ENCODE measurements around the gene FOXA3. TPM values are rescaled to one million over a fixed set of nuclear protein-coding genes. Genes with fewer than 3 reads are reported as not detected.

Gene FOXA3
- total and polyA plus RNA-seq, 2 of the 4 experiments (the other 2 are of a cell fraction) = not detected

DNA sequence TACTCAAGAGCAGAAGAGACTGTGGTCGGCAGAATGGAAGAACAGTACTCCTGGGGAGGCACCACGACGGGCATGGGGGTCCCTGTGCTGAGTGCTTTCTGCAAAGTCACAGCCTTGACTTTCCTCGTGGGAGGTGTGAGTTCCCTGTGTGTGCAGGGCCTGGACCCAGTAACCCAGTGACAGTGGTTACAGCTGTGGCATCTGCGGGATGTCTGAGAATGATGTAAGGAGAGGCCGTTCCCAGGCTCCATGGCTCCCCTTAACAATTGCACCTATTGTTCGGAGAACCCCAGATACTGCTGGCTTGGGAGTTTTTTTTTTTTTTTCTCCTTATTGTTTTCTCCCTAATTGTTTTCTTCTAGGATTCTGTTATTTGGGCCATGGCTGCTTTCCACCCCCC, 55.6 kb downstream of the FOXA3 start:
- H2AFZ ChIP-seq (replicated peaks; ENCODE audit: low read length, poor library complexity) = no peak overlapping the region
- 50% methylated on average over 2 of the region's 7 CpGs; no CpG with 5 or more reads in 1 of the 2 experiments for WGBS, 2 experiments (ENCODE audit: extremely low coverage in 2 of 2, insufficient read length in 1 of 2)
- no peak overlapping the region for H4K8ac ChIP-seq (ENCODE audit: low read depth in 2 of 2, low read length in 2 of 2)
- H2AK5ac ChIP-seq (ENCODE audit: low read depth, low read length) = no peak overlapping the region
- H2BK20ac ChIP-seq (ENCODE audit: low read depth, low read length) = no peak overlapping the region
- H3K4me3 ChIP-seq (ENCODE audit: insufficient read depth, low read depth, low read length) = no peak overlapping the region
- H3K56ac ChIP-seq (ENCODE audit: extremely low read depth, insufficient read depth, low read length) = no peak overlapping the region
- no peak overlapping the region for H3K4ac ChIP-seq (ENCODE audit: low read depth, low read length)
- dilution Hi-C loops (cut with HindIII; ENCODE audit: low sequenced_read_pairs, unreplicated experiment) = no loop called here
- ChIA-PET CTCF (no interaction called here), POLR2A (ENCODE audit: unreplicated experiment) (no interaction called here)
- in situ Hi-C loops (cut with MboI; ENCODE audit: low sequenced_read_pairs) = no loop called here
- no peak overlapping the region for H2BK120ac ChIP-seq (ENCODE audit: low read depth, low read length)
- no peak overlapping the region for H3K9ac ChIP-seq (ENCODE audit: low read depth, low read length)
- no peak overlapping the region for H2BK15ac ChIP-seq (ENCODE audit: low read depth, low read length)
- H3K4me1 ChIP-seq (ENCODE audit: control insufficient read depth, insufficient read depth, low read length) = no peaks in the 10 kb centered on the region
- H4K91ac ChIP-seq (ENCODE audit: insufficient read depth, low read depth, low read length) = no peak overlapping the region
- DNase-seq (no peak), ATAC-seq (ENCODE audit: low read depth) (no peak)
- no peak overlapping the region for H4K5ac ChIP-seq (ENCODE audit: low read depth, low read length)
- H3K14ac ChIP-seq (replicated peaks; ENCODE audit: low read depth, low read length) = no peak overlapping the region
- no peaks in the 10 kb centered on the region for H3K9me1 ChIP-seq (ENCODE audit: insufficient read depth, low read length)
- H3K23ac ChIP-seq (ENCODE audit: low read depth, low read length) = no peak overlapping the region
- H3K36me3 ChIP-seq (ENCODE audit: control insufficient read depth, insufficient read depth, low read length) = no peaks in the 10 kb centered on the region
- H4K20me1 ChIP-seq (ENCODE audit: insufficient read depth, low read length) = no peaks in the 10 kb centered on the region
- no peak overlapping the region for H3K18ac ChIP-seq (ENCODE audit: low read depth, low read length)
- no peak overlapping the region for H2BK5ac ChIP-seq (ENCODE audit: low read depth, low read length, poor library complexity, severe bottlenecking)
- H3K4me2 ChIP-seq (ENCODE audit: low read depth, low read length) = no peak overlapping the region
- no peak overlapping the region for H2AK9ac ChIP-seq (replicated peaks; ENCODE audit: low read depth, low read length, poor library complexity)
- no peaks in the 10 kb centered on the region for H3K79me1 ChIP-seq (ENCODE audit: low read depth in 1 of 2, low read length in 2 of 2)
- H3K27me3 ChIP-seq (ENCODE audit: control insufficient read depth, insufficient read depth, low read length) = peaks cover 28% of the 10 kb centered on the region
- no peak overlapping the region for H3K27ac ChIP-seq (ENCODE audit: insufficient read depth, low read length)
- intact Hi-C loops (cut with micrococcal nuclease) = loop anchor here (10.0 kb wide), 1 partner anchor 75 kb away; the partner anchor contains the start of gene CCDC61
- no peaks in the 10 kb centered on the region for H3K9me3 ChIP-seq (ENCODE audit: control insufficient read depth, insufficient read depth, low read length)
- TF ChIP-seq CEBPB (IDR thresholded peaks at IDR 0.05; ENCODE audit: low read depth, low read length) (no peak), CHD1 (IDR thresholded peaks at IDR 0.05; ENCODE audit: low read depth, low read length) (no peak), MAZ (IDR thresholded peaks at IDR 0.05; ENCODE audit: borderline replicate concordance, low read depth, low read length) (no peak), RFX5 (IDR thresholded peaks at IDR 0.05; ENCODE audit: low read depth, low read length) (no peak), MAFK (IDR thresholded peaks at IDR 0.05; ENCODE audit: low read depth, low read length) (no peak)
- TF ChIP-seq, protein P1, sequence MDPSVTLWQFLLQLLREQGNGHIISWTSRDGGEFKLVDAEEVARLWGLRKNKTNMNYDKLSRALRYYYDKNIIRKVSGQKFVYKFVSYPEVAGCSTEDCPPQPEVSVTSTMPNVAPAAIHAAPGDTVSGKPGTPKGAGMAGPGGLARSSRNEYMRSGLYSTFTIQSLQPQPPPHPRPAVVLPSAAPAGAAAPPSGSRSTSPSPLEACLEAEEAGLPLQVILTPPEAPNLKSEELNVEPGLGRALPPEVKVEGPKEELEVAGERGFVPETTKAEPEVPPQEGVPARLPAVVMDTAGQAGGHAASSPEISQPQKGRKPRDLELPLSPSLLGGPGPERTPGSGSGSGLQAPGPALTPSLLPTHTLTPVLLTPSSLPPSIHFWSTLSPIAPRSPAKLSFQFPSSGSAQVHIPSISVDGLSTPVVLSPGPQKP (IDR thresholded peaks at IDR 0.05; ENCODE audit: borderline replicate concordance, low read depth, low read length) = no peak
- no TSS peak for BruUV-seq (replicated peaks)

Data from IMR-90 (cell line).